Erythroblast (primary cell): ENCODE measurements around the gene VARS2.

Source experiments
- DNase-seq, 2 experiments: peaks; one replicate each; lab custom pipeline; 2025; lab: John Stamatoyannopoulos, UW
- GATA1 ChIP-seq: IDR thresholded peaks from 2 replicates; pipeline ENCODE4 v1.6.1; 2011; ENCODE audit warnings: low read depth, mild to moderate bottlenecking, control low read depth, low read length, moderate library complexity
- POLR2A ChIP-seq: IDR thresholded peaks from 2 replicates; pipeline ENCODE4 v1.6.1; 2011; ENCODE audit warnings: mild to moderate bottlenecking, low read length

The VARS2 gene

GRCh38 chr6:30880698-30881252, 33.3 kb upstream of the VARS2 start:
- DNase-seq: no peak
- TF ChIP-seq GATA1 (no peak), POLR2A (no peak)

- no peak for DNase-seq
Observed at GRCh38 chr6:30881392-30882203, 32.4 kb upstream of the VARS2 start.

GRCh38 chr6:30882204-30882758, 31.8 kb upstream of the VARS2 start:
- TF ChIP-seq POLR2A (no peak), GATA1 (no peak)
- DNase-seq: no peak

More at GRCh38 chr6:30881392-30882203, 32.4 kb upstream of the VARS2 start:
- TF ChIP-seq POLR2A: no peak
- no peak for TF ChIP-seq GATA1

- DNase-seq: no peak
- TF ChIP-seq POLR2A (no peak), GATA1 (no peak)
Observed at GRCh38 chr6:30882759-30883684, 31.0 kb upstream of the VARS2 start.

- peak; percentile 20 to 41 for DNase-seq
- TF ChIP-seq POLR2A (no peak), GATA1 (no peak)
Observed at GRCh38 chr6:30883685-30884520, 30.1 kb upstream of the VARS2 start, which contains the start of gene DDR1. DDR1 (plus strand) TSS chr6:30884519; CDS start chr6:30888730, 4,211 bp downstream.

GRCh38 chr6:30884521-30885480, 29.2 kb upstream of the VARS2 start:
- peak; percentile 27 to 29 for DNase-seq
- TF ChIP-seq POLR2A (no peak), GATA1 (no peak)

GRCh38 chr6:30885481-30885998, 28.5 kb upstream of the VARS2 start:
- DNase-seq: no peak
- TF ChIP-seq POLR2A (no peak), GATA1 (no peak)

GRCh38 chr6:30885999-30886896, 27.8 kb upstream of the VARS2 start:
- TF ChIP-seq GATA1: no peak
- no peak for TF ChIP-seq POLR2A
- peak in 1 of 2 experiments; percentile 17 for DNase-seq

- DNase-seq: no peak
- TF ChIP-seq POLR2A (no peak), GATA1 (no peak)
Observed at GRCh38 chr6:30886897-30887255, 27.2 kb upstream of the VARS2 start.

- TF ChIP-seq POLR2A: no peak
- TF ChIP-seq GATA1: no peak
- no peak for DNase-seq
Observed at GRCh38 chr6:30887901-30888815, 25.9 kb upstream of the VARS2 start.
